Measurements from ENCODE around the gene SEMA5A.

- TF ChIP-seq POLR2A (IDR thresholded peaks at IDR 0.05; ENCODE audit: low read length) (no peak), GATA1 (IDR thresholded peaks at IDR 0.05; ENCODE audit: low read depth, low read length) (no peak)
Measured at GRCh38 chr5:9387879-9388278, 158.0 kb downstream of the SEMA5A start.

Data from erythroblast (primary cell).